GM12875 (cell line): ENCODE measurements around the gene TOR2A.

Experiments used
- H3K4me3 ChIP-seq: one replicate; pipeline ENCODE4 v1.5.1; 2011; ENCODE audit warnings: low read depth, low read length, control low read depth
- TF ChIP-seq, protein P1 (sequence below): IDR thresholded peaks from 2 replicates; pipeline ENCODE4 v1.5.1; 2011; ENCODE audit warnings: low read depth, mild to moderate bottlenecking, control low read depth, inconsistent platforms, low read length, moderate library complexity, borderline replicate concordance; ENCODE audit not compliant: insufficient read depth

The TOR2A gene

GRCh38 chr9:127756233-127756632, 21.1 kb upstream of the TOR2A start:
- H3K4me3 ChIP-seq = no peak overlapping the region
- TF ChIP-seq, protein P1, sequence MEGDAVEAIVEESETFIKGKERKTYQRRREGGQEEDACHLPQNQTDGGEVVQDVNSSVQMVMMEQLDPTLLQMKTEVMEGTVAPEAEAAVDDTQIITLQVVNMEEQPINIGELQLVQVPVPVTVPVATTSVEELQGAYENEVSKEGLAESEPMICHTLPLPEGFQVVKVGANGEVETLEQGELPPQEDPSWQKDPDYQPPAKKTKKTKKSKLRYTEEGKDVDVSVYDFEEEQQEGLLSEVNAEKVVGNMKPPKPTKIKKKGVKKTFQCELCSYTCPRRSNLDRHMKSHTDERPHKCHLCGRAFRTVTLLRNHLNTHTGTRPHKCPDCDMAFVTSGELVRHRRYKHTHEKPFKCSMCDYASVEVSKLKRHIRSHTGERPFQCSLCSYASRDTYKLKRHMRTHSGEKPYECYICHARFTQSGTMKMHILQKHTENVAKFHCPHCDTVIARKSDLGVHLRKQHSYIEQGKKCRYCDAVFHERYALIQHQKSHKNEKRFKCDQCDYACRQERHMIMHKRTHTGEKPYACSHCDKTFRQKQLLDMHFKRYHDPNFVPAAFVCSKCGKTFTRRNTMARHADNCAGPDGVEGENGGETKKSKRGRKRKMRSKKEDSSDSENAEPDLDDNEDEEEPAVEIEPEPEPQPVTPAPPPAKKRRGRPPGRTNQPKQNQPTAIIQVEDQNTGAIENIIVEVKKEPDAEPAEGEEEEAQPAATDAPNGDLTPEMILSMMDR = no peak

- TF ChIP-seq, protein P1 = no peak
- no peak overlapping the region for H3K4me3 ChIP-seq
Measured at GRCh38 chr9:127755061-127756060, 20.3 kb upstream of the TOR2A start.

DNA sequence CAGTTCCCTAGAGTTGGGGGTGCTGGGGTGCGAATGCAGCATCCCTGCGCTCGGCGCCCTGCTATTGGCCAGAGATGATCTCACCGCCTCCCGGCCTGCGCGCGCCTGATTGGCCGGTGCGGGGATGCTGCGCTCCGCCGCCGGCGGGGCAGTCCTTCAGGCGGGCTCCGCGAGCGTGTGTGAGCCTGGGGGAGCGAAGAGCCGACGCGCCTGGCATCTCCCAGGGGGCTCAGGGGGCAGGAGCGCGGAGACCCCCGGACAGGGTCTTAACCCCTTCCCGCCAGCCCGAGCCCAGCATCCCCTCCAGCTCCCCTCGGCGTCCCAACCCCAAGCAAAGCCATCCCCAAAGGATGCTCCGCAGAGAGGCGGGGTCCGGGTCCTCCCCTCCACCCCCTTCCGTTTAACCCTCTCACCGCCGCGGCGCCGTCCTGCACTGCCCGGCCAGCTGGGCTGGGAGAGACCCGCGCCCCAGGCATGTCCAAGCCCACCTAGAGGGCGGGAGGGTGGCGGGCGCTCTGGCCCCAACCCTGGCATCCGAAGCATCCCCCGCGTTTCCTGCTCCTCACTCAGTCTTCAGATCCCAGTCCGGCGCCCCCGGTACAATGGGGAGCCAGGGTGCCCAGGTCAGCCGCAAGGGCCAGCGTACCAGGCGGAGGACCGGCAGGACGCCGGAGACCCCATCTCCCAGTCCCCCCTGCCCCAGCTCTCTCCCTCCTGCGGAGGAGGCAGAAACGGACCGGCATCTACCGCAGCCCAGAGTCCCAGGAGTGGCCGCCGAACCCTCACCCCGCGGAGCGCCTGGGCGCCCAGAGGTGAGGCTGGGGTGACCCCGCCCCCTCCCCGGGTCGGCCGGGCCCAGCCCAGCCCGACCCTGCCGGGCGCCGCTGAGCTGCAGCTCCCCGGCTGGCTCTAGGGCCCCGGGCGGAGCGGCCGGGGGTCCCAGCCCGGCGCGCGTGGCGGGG, 19.3 kb upstream of the TOR2A start:
- TF ChIP-seq, protein P1 = no peak
- H3K4me3 ChIP-seq = no peak overlapping the region

DNA sequence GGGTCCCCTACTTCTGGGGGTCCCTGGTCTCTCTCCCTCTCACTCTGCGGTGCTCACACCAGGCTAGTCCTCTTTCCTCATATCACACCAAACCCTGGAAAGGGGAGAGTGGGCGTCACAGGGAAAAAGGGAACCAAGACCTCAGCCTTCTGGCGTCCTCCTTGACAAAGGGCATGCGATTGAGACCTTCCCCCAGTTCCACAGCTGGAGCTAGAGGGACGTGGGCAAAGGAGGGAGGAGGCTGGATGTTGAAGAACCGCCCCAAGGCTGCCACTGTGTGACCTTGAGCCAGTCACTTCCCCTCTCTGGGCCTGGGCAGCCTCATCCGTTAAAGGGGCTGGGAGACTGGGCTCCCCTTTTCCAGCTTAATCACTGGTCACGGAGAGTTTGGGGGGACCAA, 18.5 kb upstream of the TOR2A start:
- TF ChIP-seq, protein P1 = no peak
- no peak overlapping the region for H3K4me3 ChIP-seq

DNA sequence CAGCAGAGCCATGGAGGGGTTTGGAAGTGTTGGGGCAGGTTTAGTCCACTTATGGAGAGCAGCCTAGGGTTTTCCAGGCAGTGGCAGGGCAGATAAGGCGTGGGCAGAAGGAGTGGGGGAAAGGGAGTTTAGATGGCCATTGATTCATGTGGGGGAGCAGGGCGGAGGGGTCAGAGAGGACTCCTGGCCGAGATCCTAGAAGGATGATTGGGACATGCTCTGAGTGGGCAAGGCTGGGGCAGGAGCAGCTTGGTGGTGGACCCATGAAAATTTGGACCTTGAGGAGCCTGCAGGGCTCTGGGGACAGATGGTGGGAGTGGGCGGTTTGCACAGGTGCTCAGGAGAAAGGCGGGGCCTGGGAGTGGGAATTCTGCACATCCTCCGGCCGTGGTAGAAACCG, 18.1 kb upstream of the TOR2A start:
- H3K4me3 ChIP-seq = no peak overlapping the region
- TF ChIP-seq, protein P1 = no peak

DNA sequence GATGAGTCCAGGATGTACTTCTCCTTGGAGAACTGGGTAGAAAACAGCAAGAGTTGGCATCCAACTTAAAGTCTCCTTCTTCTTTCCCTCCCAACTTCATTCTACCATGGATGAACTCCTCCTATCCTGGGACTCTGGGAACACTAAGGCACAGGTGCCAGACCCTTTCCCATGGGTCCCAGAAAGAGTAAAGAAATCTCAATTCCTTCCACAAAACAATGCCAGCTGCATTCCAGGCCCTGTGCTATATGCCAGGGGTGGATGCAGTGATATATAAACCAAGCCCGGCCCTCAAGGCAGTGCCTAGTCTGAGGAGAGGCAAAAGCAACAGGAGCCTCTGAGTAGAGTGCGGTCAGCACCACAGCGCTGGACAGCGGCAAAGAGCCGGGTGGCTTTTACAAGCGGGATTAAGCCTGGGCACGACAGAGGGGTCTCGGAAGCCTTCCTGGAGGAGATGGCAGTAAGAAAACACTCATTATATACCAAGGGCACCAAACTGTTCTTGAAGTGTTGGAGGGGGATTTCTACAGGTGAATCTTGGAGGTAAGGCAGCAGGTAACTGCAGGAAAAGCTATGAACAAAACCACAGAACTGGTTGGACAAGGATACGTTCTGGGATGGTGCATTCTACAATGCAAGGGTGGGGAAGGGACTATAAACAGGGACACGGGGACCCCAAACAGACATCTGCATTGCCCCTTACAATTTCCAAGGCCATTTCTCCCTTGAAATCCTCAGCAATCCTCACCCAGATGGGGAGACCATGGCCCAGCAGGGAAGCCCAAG, 16.4 kb upstream of the TOR2A start:
- TF ChIP-seq, protein P1 = no peak
- no peak overlapping the region for H3K4me3 ChIP-seq
